ENCODE measurements around the gene CEP72. TPM values are rescaled to one million over a fixed set of nuclear protein-coding genes. Genes with fewer than 3 reads are reported as not detected.

The CEP72 gene
- total RNA-seq, 1 donor from 2014 or later: 27.2 TPM

GRCh38 chr5:673161-673830 is 61.2 kb downstream of the CEP72 start:
- no peak for DNase-seq (ENCODE audit: low read depth, low spot score)
- TF ChIP-seq CTCF (conservative IDR thresholded peaks at IDR 0.05): no peak
- peaks cover 8% of the 10 kb centered on the region for H3K4me1 Mint-ChIP-seq
- peak overlapping the region; percentile 98 for H3K27ac Mint-ChIP-seq (ENCODE audit: unreplicated experiment)
- no peaks in the 10 kb centered on the region for H3K36me3 Mint-ChIP-seq (ENCODE audit: low read depth)
- H3K4me3 Mint-ChIP-seq: peak overlapping the region; percentile 89
- H3K27me3 Mint-ChIP-seq (ENCODE audit: low read depth): peaks cover 9% of the 10 kb centered on the region
- H3K9me3 Mint-ChIP-seq: no peaks in the 10 kb centered on the region

- TF ChIP-seq CTCF (conservative IDR thresholded peaks at IDR 0.05): no peak
- no peaks in the 10 kb centered on the region for H3K36me3 Mint-ChIP-seq (ENCODE audit: low read depth)
- no peak for DNase-seq (ENCODE audit: low read depth, low spot score)
- no peak overlapping the region for H3K27ac Mint-ChIP-seq (ENCODE audit: unreplicated experiment)
- H3K4me1 Mint-ChIP-seq: peaks cover 8% of the 10 kb centered on the region
- peaks cover 9% of the 10 kb centered on the region for H3K27me3 Mint-ChIP-seq (ENCODE audit: low read depth)
- no peak overlapping the region for H3K4me3 Mint-ChIP-seq
- H3K9me3 Mint-ChIP-seq: no peaks in the 10 kb centered on the region
Measured at GRCh38 chr5:673831-674629, 61.9 kb downstream of the CEP72 start.

GRCh38 chr5:674630-675011 is 62.5 kb downstream of the CEP72 start:
- Mint-ChIP-seq H3K4me1 (peaks cover 8% of the 10 kb centered on the region), H3K9me3 (no peaks in the 10 kb centered on the region), H3K27ac (ENCODE audit: unreplicated experiment) (no peak overlapping the region), H3K36me3 (ENCODE audit: low read depth) (no peaks in the 10 kb centered on the region), H3K27me3 (ENCODE audit: low read depth) (peaks cover 9% of the 10 kb centered on the region), H3K4me3 (no peak overlapping the region)
- DNase-seq (ENCODE audit: low read depth, low spot score): no peak
- TF ChIP-seq CTCF (conservative IDR thresholded peaks at IDR 0.05): no peak

GRCh38 chr5:675111-675870 is 63.2 kb downstream of the CEP72 start:
- H3K36me3 Mint-ChIP-seq (ENCODE audit: low read depth): no peaks in the 10 kb centered on the region
- no peak for DNase-seq (ENCODE audit: low read depth, low spot score)
- TF ChIP-seq CTCF (conservative IDR thresholded peaks at IDR 0.05): no peak
- H3K9me3 Mint-ChIP-seq: no peaks in the 10 kb centered on the region
- no peak overlapping the region for H3K27ac Mint-ChIP-seq (ENCODE audit: unreplicated experiment)
- peaks cover 8% of the 10 kb centered on the region for H3K4me1 Mint-ChIP-seq
- no peak overlapping the region for H3K4me3 Mint-ChIP-seq
- H3K27me3 Mint-ChIP-seq (ENCODE audit: low read depth): peaks cover 9% of the 10 kb centered on the region

- peaks cover 8% of the 10 kb centered on the region for H3K4me1 Mint-ChIP-seq
- no peak for DNase-seq (ENCODE audit: low read depth, low spot score)
- H3K4me3 Mint-ChIP-seq: peak overlapping the region; percentile 7
- peaks cover 9% of the 10 kb centered on the region for H3K27me3 Mint-ChIP-seq (ENCODE audit: low read depth)
- no peaks in the 10 kb centered on the region for H3K36me3 Mint-ChIP-seq (ENCODE audit: low read depth)
- TF ChIP-seq CTCF (conservative IDR thresholded peaks at IDR 0.05): no peak
- no peak overlapping the region for H3K27ac Mint-ChIP-seq (ENCODE audit: unreplicated experiment)
- no peaks in the 10 kb centered on the region for H3K9me3 Mint-ChIP-seq
Measured at GRCh38 chr5:675871-676698, 63.9 kb downstream of the CEP72 start.
